NCI-H446 treated with DMSO at 0.1 percent for 48 hours (cell line): ENCODE results near the gene C1orf105.

ENCODE experiments used
- DNase-seq: peaks from one replicate; lab custom pipeline; 2025; lab: John Stamatoyannopoulos, UW

C1orf105 gene

GRCh38 chr1:172460177-172460576 is 39.7 kb downstream of the C1orf105 start:
- no peak for DNase-seq

- DNase-seq: no peak
These were observed 40.4 kb downstream of the C1orf105 start for GRCh38 chr1:172460887-172461315.

GRCh38 chr1:172465617-172466016 is 45.1 kb downstream of the C1orf105 start:
- DNase-seq: no peak

GRCh38 chr1:172466795-172467407 is 46.4 kb downstream of the C1orf105 start:
- no peak for DNase-seq

- no peak for DNase-seq
These were observed 47.0 kb downstream of the C1orf105 start for GRCh38 chr1:172467446-172467845.

GRCh38 chr1:172468296-172468695 is 47.8 kb downstream of the C1orf105 start:
- no peak for DNase-seq

GRCh38 chr1:172469717-172470116 is 49.2 kb downstream of the C1orf105 start:
- DNase-seq: no peak

GRCh38 chr1:172470149-172470548 is 49.7 kb downstream of the C1orf105 start:
- no peak for DNase-seq

- DNase-seq: no peak
These were observed 51.2 kb downstream of the C1orf105 start for GRCh38 chr1:172471666-172472065.

GRCh38 chr1:172472495-172472894 is 52.0 kb downstream of the C1orf105 start:
- DNase-seq: no peak

GRCh38 chr1:172473302-172473701 is 52.8 kb downstream of the C1orf105 start:
- no peak for DNase-seq

GRCh38 chr1:172473842-172474241 is 53.4 kb downstream of the C1orf105 start:
- no peak for DNase-seq

- DNase-seq: no peak
These were observed 55.8 kb downstream of the C1orf105 start for GRCh38 chr1:172476218-172476811.

GRCh38 chr1:172477216-172477615 is 56.7 kb downstream of the C1orf105 start:
- no peak for DNase-seq

- DNase-seq: no peak
These were observed 57.3 kb downstream of the C1orf105 start for GRCh38 chr1:172477741-172478140.

GRCh38 chr1:172478485-172478884 is 58.0 kb downstream of the C1orf105 start:
- DNase-seq: no peak

- no peak for DNase-seq
These were observed 59.9 kb downstream of the C1orf105 start for GRCh38 chr1:172480431-172480830.

GRCh38 chr1:172482044-172482443 is 61.6 kb downstream of the C1orf105 start:
- no peak for DNase-seq

GRCh38 chr1:172483448-172483847 is 63.0 kb downstream of the C1orf105 start:
- no peak for DNase-seq

- no peak for DNase-seq
These were observed 63.8 kb downstream of the C1orf105 start for GRCh38 chr1:172484252-172484651.

- no peak for DNase-seq
These were observed 65.1 kb downstream of the C1orf105 start for GRCh38 chr1:172485626-172486025.

GRCh38 chr1:172486805-172487454 is 66.4 kb downstream of the C1orf105 start:
- DNase-seq: no peak

GRCh38 chr1:172487550-172487949 is 67.1 kb downstream of the C1orf105 start:
- DNase-seq: no peak
